Mesenchymal stem cell (in vitro differentiated cells and primary cell): ENCODE data around the gene SLC25A52.

ENCODE experiments used
- DNase-seq: peaks from one replicate; pipeline ENCODE4 v3.0.0-alpha.2; 2013
- H2AFZ ChIP-seq: one replicate; pipeline ENCODE4 v1.6.1; 2013; ENCODE audit warnings: low read depth, mild to moderate bottlenecking, control low read depth, inconsistent platforms, low read length, moderate library complexity
- H2AK5ac ChIP-seq: 2 replicates; pipeline ENCODE4 v1.6.1; 2013; ENCODE audit warnings: low read length, moderate library complexity, mild to moderate bottlenecking, inconsistent platforms; ENCODE audit not compliant: severe bottlenecking
- H2BK120ac ChIP-seq: one replicate; pipeline ENCODE4 v1.6.1; 2013; ENCODE audit warnings: low read depth, mild to moderate bottlenecking, inconsistent platforms, low read length, moderate library complexity
- H2BK12ac ChIP-seq, 2 experiments: one replicate each; pipeline ENCODE4 v1.6.1; 2013; ENCODE audit warnings: inconsistent platforms in 2 of 2, low read length in 2 of 2, mild to moderate bottlenecking in 2 of 2, moderate library complexity in 2 of 2, control low read depth in 1 of 2
- H2BK15ac ChIP-seq: one replicate; pipeline ENCODE4 v1.6.1; 2013; ENCODE audit warnings: mild to moderate bottlenecking, low read depth, inconsistent platforms; ENCODE audit not compliant: poor library complexity, severe bottlenecking
- H2BK5ac ChIP-seq: 2 replicates; pipeline ENCODE4 v1.6.1; 2013; ENCODE audit warnings: low read depth, mild to moderate bottlenecking, low read length, control low read depth, inconsistent platforms; ENCODE audit not compliant: poor library complexity, severe bottlenecking
- H3K14ac ChIP-seq, 2 experiments: one replicate each; pipeline ENCODE4 v1.6.1; 2013; ENCODE audit warnings: inconsistent platforms in 2 of 2, low read length in 2 of 2, control low read depth in 1 of 2, mild to moderate bottlenecking in 1 of 2, moderate library complexity in 1 of 2
- H3K18ac ChIP-seq, 2 experiments: one replicate each; pipeline ENCODE4 v1.6.1; 2013; ENCODE audit warnings: inconsistent platforms in 2 of 2, low read length in 2 of 2, control low read depth in 1 of 2, low read depth in 1 of 2, mild to moderate bottlenecking in 1 of 2
- H3K23ac ChIP-seq, 2 experiments: one replicate each; pipeline ENCODE4 v1.6.1; 2013; ENCODE audit warnings: inconsistent platforms in 2 of 2, low read length in 2 of 2, mild to moderate bottlenecking in 2 of 2, moderate library complexity in 2 of 2, control low read depth in 1 of 2
- H3K27ac ChIP-seq: 2 replicates; pipeline ENCODE4 v1.5.1; 2013; ENCODE audit warnings: mild to moderate bottlenecking, moderate library complexity, low read length, control low read depth, inconsistent platforms; ENCODE audit not compliant: poor library complexity, severe bottlenecking
- H3K27me3 ChIP-seq, 2 experiments: 2 replicates each; pipeline versions ENCODE4 v1.6.1 to v1.7.0; 2013; ENCODE audit warnings: low read length in 2 of 2, mild to moderate bottlenecking in 2 of 2, moderate library complexity in 2 of 2, control low read depth in 1 of 2, inconsistent platforms in 1 of 2; ENCODE audit not compliant: control insufficient read depth in 1 of 2, insufficient read depth in 1 of 2
- H3K36me3 ChIP-seq, 2 experiments: 2 replicates each; pipeline versions ENCODE4 v1.6.1 to v1.7.0; 2013; ENCODE audit warnings: low read length in 2 of 2, control low read depth in 1 of 2, inconsistent platforms in 1 of 2, low read depth in 1 of 2, mild to moderate bottlenecking in 1 of 2; ENCODE audit not compliant: insufficient read depth in 2 of 2, control insufficient read depth in 1 of 2
- H3K4ac ChIP-seq, 2 experiments: one replicate each; pipeline ENCODE4 v1.6.1; 2013; ENCODE audit warnings: inconsistent platforms in 2 of 2, low read length in 2 of 2, mild to moderate bottlenecking in 2 of 2, moderate library complexity in 2 of 2, control low read depth in 1 of 2, low read depth in 1 of 2
- H3K4me1 ChIP-seq: 2 replicates; pipeline ENCODE4 v1.6.1; 2013; ENCODE audit warnings: low read depth, low read length, control low read depth; ENCODE audit not compliant: control insufficient read depth, insufficient read depth
- H3K4me2 ChIP-seq: 2 replicates; pipeline ENCODE4 v1.6.1; 2013; ENCODE audit warnings: low read length, mild to moderate bottlenecking, inconsistent platforms; ENCODE audit not compliant: poor library complexity, severe bottlenecking
- H3K4me3 ChIP-seq, 2 experiments: 2 replicates each; pipeline versions ENCODE4 v1.5.1 to v1.7.0; 2013; ENCODE audit warnings: low read length in 2 of 2, mild to moderate bottlenecking in 2 of 2, control low read depth in 1 of 2, low read depth in 1 of 2; ENCODE audit not compliant: insufficient read depth in 1 of 2
- H3K79me1 ChIP-seq: replicated peaks from 2 replicates; pipeline ENCODE4 v1.6.1; 2013; ENCODE audit warnings: mild to moderate bottlenecking, control low read depth, low read length, inconsistent platforms; ENCODE audit not compliant: poor library complexity, severe bottlenecking
- H3K9ac ChIP-seq: 2 replicates; pipeline ENCODE4 v1.7.0; 2013; ENCODE audit warnings: mild to moderate bottlenecking, low read length, moderate library complexity
- H3K9me3 ChIP-seq: 2 replicates; pipeline ENCODE4 v1.7.0; 2013; ENCODE audit warnings: mild to moderate bottlenecking, low read length; ENCODE audit not compliant: control insufficient read depth
- H4K8ac ChIP-seq: one replicate; pipeline ENCODE4 v1.6.1; 2013; ENCODE audit warnings: inconsistent platforms, mild to moderate bottlenecking, low read length, moderate library complexity
- H4K91ac ChIP-seq: one replicate; pipeline ENCODE4 v1.6.1; 2013; ENCODE audit warnings: mild to moderate bottlenecking, low read length, inconsistent platforms
- WGBS: methylation state at CpG from one replicate; pipeline ENCODE4 v1.1.7; 2013; ENCODE audit warnings: mixed read lengths; 5-methylcytosine and 5-hydroxymethylcytosine counted together

Gene SLC25A52

DNA sequence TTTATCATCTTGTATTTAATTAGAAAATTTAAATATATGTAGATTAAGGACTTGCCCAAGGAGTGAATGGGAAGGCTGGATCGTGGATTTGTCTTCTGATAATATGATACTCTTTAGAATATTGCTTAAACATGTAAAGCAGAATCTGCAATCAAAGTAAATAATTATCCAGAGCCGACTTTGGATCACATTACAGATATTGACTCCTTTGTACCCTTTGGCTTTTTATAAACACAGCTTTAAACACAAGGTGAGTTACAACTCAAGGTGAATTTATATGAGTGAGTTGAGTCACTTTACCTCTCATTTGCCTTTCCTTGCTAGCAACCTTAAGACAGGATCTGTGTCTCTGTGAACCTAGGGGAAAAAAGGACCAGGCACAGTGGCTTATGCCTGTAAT, 37.7 kb upstream of the SLC25A52 start:
- WGBS: no CpG with 5 or more reads among the region's 2 CpGs
- no peak overlapping the region for H3K9ac ChIP-seq

DNA sequence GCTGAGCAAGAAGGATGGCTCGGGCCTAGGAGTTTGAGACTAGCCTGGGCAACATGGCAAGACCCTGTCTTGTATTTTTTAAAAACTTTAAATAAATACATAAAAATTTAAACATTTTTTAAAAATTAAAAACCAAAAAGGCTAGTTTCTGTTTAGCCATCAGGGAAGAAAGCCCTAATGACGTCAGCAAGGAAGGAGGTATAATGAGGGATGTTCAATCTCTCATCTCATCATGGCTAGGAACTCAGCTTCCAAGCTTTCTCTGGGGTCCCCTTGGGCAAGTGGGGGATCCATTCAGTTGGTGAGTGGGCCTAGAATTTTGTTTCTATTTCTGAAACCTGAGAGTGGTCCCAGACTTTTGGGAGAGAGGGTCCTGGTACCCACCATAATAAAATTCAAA, 35.1 kb upstream of the SLC25A52 start:
- no peak overlapping the region for H2BK5ac ChIP-seq
- 91% methylated on average over 1 of the region's 2 CpGs for WGBS
- H2BK12ac ChIP-seq: no peak overlapping the region
- no peaks in the 10 kb centered on the region for H3K79me1 ChIP-seq
- H3K4me1 ChIP-seq: no peaks in the 10 kb centered on the region
- no peak overlapping the region for H2BK120ac ChIP-seq
- H2AFZ ChIP-seq: no peak overlapping the region
- no peak overlapping the region for H4K8ac ChIP-seq
- H4K91ac ChIP-seq: no peak overlapping the region
- H3K18ac ChIP-seq: no peak overlapping the region
- no peak overlapping the region for H3K4me3 ChIP-seq
- DNase-seq: no peak
- no peaks in the 10 kb centered on the region for H3K27me3 ChIP-seq
- H3K36me3 ChIP-seq: no peaks in the 10 kb centered on the region
- H3K23ac ChIP-seq: no peak overlapping the region
- no peak overlapping the region for H3K14ac ChIP-seq
- H3K4ac ChIP-seq: no peak overlapping the region
- no peak overlapping the region for H2BK15ac ChIP-seq
- no peak overlapping the region for H3K4me2 ChIP-seq
- no peak overlapping the region for H2AK5ac ChIP-seq
- no peak overlapping the region for H3K27ac ChIP-seq
- no peaks in the 10 kb centered on the region for H3K9me3 ChIP-seq
- no peak overlapping the region for H3K9ac ChIP-seq

More for the DNA sequence above, 37.7 kb upstream of the SLC25A52 start:
- no peak overlapping the region for H2AK5ac ChIP-seq
- H3K18ac ChIP-seq: no peak overlapping the region
- no peak overlapping the region for H3K14ac ChIP-seq
- no peak overlapping the region for H3K23ac ChIP-seq
- H3K36me3 ChIP-seq: no peaks in the 10 kb centered on the region
- H3K4me2 ChIP-seq: no peak overlapping the region
- no peak overlapping the region for H2BK15ac ChIP-seq
- no peak overlapping the region for H3K4ac ChIP-seq
- no peak overlapping the region for H2BK120ac ChIP-seq
- H3K27me3 ChIP-seq: no peaks in the 10 kb centered on the region
- no peak overlapping the region for H2BK5ac ChIP-seq
- no peak overlapping the region for H3K4me3 ChIP-seq
- H3K4me1 ChIP-seq: no peaks in the 10 kb centered on the region
- no peaks in the 10 kb centered on the region for H3K9me3 ChIP-seq
- no peak overlapping the region for H4K91ac ChIP-seq
- DNase-seq: no peak
- no peak overlapping the region for H2BK12ac ChIP-seq
- H3K27ac ChIP-seq: no peak overlapping the region
- H2AFZ ChIP-seq: no peak overlapping the region
- no peaks in the 10 kb centered on the region for H3K79me1 ChIP-seq
- no peak overlapping the region for H4K8ac ChIP-seq

DNA sequence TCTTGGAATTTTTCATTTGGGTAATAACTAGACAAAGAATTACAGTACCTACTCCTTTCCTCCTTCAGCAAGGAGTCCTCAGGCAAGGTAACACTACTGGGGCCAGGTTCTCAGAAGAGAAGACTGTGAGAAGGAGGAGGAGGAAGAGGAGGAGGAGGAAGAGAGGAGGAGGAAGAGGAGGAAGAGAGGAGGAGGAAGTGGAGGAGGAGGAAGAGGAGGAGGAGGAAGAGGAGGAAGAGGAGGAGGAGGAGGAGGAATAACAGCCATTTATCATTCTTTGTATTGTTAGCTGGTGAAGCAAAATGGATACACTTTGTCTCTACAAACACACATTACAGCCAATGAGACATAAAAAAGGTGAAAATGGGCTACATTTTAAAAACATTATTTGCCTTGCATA, 32.9 kb upstream of the SLC25A52 start:
- no peak overlapping the region for H3K14ac ChIP-seq

GRCh38 chr18:31792580-31792911, 31.9 kb upstream of the SLC25A52 start:
- Histone ChIP-seq H3K27me3 (no peaks in the 10 kb centered on the region), H3K4ac (no peak overlapping the region), H3K9me3 (no peaks in the 10 kb centered on the region), H3K4me3 (no peak overlapping the region), H2AK5ac (no peak overlapping the region), H2BK15ac (no peak overlapping the region), H2BK12ac (no peak overlapping the region), H3K4me1 (no peaks in the 10 kb centered on the region), H3K36me3 (no peaks in the 10 kb centered on the region), H3K23ac (no peak overlapping the region), H3K27ac (no peak overlapping the region), H4K8ac (no peak overlapping the region), H2BK120ac (no peak overlapping the region), H3K79me1 (no peaks in the 10 kb centered on the region), H3K9ac (no peak overlapping the region), H2AFZ (no peak overlapping the region), H2BK5ac (no peak overlapping the region), H3K18ac (no peak overlapping the region), H4K91ac (no peak overlapping the region), H3K4me2 (no peak overlapping the region), H3K14ac (no peak overlapping the region)
- WGBS: 98% methylated on average over 2 of the region's 2 CpGs
- no peak for DNase-seq

More for the DNA sequence above, 32.9 kb upstream of the SLC25A52 start:
- no peaks in the 10 kb centered on the region for H3K9me3 ChIP-seq
- no peak overlapping the region for H3K9ac ChIP-seq
- no peak overlapping the region for H2BK12ac ChIP-seq
- H3K4me2 ChIP-seq: no peak overlapping the region
- no peak overlapping the region for H3K4me3 ChIP-seq
- no peak overlapping the region for H4K8ac ChIP-seq
- H4K91ac ChIP-seq: no peak overlapping the region
- no peak overlapping the region for H3K18ac ChIP-seq
- H3K27me3 ChIP-seq: no peaks in the 10 kb centered on the region
- H2BK120ac ChIP-seq: no peak overlapping the region
- H3K23ac ChIP-seq: no peak overlapping the region
- no peak for DNase-seq
- no peak overlapping the region for H2BK5ac ChIP-seq
- no peak overlapping the region for H2AFZ ChIP-seq
- H2AK5ac ChIP-seq: no peak overlapping the region
- H3K4ac ChIP-seq: no peak overlapping the region
- no peak overlapping the region for H3K27ac ChIP-seq
- H3K79me1 ChIP-seq: no peaks in the 10 kb centered on the region
- no peaks in the 10 kb centered on the region for H3K4me1 ChIP-seq
- H2BK15ac ChIP-seq: no peak overlapping the region
- no peaks in the 10 kb centered on the region for H3K36me3 ChIP-seq
